ENCODE measurements around the gene NTM.

The NTM gene

DNA sequence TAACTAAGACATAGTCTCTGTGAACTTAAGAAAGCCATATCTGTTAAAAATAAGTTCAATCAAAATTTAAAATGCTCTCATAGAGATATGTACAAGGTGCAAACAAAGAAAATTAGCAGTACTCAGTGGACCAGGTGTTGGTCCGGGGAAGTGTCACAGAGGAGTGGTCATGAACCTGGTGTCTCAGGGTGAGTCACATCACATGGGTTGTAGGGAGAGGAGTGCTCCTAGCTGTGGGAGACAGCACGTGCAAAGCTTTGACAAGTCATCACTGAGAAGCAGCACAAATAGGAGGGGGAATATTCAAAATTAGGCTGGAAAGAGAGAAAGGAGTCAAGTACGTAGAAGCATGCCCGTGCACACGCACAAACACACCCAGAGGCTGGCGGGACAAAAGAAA, 438.1 kb downstream of the NTM start:
- DNase-seq: no peak

- DNase-seq: no peak
Measured at GRCh38 chr11:131809203-131809918, 438.9 kb downstream of the NTM start.

DNA sequence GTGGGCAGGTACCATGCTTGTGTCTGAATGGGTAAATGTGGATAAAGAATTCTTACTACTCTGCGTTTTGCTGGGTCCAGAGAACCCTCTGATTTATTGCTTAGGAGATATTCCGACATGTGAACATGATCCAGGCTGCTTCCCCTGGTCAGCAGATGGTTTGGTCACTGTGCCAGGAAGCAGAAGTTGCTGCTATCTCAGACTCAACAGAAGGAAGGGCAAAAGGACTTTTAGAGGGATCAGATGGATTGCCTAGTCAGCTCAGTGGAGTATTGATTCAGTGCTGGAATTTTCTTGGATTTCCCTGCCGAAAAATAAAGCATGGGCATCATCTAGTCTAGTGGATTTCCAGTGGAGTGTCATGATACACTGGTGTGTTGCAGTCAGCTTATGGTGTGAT, 440.1 kb downstream of the NTM start:
- no peak for DNase-seq

DNA sequence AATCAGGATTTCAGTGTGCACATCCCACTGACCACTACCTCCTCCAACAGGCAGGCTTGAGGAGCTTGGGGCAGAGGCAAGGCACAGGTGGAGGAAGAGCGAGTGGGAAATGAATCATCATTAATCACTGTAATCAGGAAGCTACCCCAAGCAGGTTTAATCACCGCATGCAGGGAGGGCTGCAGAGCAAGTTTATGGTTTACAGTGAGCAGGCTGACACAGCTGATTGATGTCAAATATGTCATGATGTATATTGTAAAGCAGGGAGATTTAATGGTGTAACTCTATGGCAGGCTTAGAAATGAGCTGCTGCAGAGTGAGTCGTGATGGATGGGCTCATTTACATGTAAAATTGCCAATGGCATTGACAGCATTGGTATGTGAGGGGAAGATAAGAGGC, 441.0 kb downstream of the NTM start:
- DNase-seq: no peak

DNA sequence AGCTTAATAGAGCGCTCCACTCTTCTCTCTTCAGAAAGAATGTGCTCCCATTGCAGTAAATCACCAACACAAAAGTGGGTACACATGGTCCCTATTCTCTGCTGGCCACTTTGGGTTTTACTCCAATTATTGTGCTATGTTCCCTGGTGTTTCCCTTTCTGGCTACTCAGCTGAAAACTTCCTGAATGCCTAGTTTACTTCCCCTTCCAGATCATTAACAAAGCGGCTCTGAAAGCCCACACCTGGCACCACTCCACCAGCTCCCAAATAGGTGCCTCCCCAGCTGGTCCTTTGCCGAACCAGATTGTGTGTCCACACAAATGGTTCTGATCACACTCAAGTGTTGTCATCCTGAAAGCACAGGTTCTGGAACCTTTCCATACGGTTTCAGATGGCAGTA, 443.7 kb downstream of the NTM start:
- DNase-seq: no peak

GRCh38 chr11:131815590-131815989, 445.2 kb downstream of the NTM start:
- no peak for DNase-seq

GRCh38 chr11:131816051-131816450, 445.6 kb downstream of the NTM start:
- no peak for DNase-seq

GRCh38 chr11:131817687-131818188, 447.3 kb downstream of the NTM start:
- no peak for DNase-seq

DNA sequence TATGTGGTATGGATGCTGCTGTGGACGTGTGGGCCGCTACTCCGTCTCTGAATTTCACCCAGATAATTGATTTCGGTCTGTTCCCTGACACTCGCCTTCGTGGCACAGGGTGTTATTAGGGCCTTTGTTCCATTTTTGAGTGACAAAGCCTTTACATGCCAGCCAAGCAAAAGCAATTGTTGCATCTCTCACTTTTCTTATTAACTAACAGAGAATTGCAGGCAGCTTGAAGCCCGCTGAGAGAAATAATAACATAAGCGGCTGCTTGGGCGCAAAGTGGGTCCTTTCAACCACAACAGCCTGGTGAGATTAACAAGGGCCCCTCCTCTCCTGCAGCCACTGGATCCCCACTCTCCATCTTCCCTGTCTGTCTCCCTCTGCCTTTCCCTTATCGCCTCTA, 449.4 kb downstream of the NTM start:
- no peak for DNase-seq

- DNase-seq: no peak
Measured at GRCh38 chr11:131822506-131822905, 452.1 kb downstream of the NTM start.

- no peak for DNase-seq
Measured at GRCh38 chr11:131823772-131824171, 453.4 kb downstream of the NTM start.

DNA sequence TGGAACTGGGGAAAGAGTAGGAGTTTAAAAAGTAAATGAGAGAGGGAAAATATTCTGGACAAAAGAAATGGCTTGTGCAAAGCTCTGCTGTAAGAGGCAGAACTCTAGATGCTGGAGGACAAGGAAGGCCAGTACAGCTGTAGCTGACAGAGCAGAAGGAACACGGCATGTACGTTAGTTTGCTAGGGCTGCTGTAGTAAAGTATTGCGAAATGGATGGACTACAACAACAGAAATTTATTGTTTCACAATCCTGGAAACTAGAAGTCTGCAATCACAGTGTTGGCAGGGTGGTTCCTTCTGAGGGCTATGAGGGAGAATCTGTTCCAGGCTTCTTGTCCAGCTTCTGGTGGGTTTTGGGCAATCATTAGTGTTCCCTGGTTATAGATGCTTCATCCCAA, 454.4 kb downstream of the NTM start:
- DNase-seq: no peak

DNA sequence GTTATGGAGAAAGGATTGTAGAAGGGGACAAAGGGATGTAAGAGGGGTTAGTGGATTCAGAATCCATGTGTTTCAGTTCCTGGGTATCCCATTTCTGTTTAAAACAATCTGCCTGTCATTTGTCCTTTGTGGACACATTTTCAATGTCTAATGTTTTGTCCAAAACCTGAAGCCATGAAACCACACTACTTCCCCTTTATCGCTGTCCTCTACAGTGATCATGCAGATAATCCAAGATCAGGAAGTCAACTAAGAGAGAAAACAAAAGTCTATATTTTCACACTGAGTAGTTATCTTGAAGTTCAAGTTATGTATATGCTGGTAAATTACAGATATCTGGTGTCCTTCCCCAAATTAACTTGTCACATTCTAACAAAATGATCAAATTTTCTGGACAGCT, 457.0 kb downstream of the NTM start:
- DNase-seq: no peak

DNA sequence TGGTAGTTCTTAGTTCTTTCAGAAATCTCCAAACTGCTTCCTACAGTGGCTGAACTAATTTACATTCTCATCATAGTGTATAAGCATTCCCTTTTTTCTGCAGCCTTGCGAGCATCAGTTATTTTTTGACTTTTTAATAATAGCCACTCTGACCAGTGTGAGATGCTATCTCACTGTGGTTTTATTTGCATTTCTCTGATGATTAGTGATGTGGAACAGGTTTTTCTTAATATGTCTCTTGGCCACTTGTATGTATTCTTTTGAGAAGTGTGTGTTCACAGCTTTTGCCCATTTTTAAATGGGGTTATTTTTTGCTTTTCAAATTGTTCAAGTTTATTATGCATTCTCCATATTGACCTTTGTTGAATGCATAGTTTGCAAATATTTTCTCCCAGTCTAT, 459.3 kb downstream of the NTM start:
- DNase-seq: no peak

DNA sequence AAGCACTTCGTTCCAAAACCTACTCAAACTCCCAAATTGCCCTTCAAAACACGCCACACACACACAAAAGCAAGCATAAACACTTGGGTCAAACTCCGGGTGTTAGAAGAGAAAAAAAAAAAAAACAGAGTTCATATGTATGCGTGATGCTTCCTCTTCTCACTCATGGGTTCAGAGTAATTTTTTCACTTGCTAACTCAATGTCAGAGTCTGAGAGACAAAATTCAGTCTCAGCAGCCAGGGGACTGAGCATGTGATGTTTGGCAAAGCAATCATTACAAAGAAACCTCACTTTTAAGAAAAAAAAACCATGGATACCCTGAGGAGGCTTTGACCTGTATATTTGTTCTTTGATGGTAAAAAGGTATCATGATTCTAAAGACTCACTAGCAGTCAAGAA, 461.7 kb downstream of the NTM start:
- DNase-seq: no peak

GRCh38 chr11:131833366-131833765, 463.0 kb downstream of the NTM start:
- DNase-seq: no peak

DNA sequence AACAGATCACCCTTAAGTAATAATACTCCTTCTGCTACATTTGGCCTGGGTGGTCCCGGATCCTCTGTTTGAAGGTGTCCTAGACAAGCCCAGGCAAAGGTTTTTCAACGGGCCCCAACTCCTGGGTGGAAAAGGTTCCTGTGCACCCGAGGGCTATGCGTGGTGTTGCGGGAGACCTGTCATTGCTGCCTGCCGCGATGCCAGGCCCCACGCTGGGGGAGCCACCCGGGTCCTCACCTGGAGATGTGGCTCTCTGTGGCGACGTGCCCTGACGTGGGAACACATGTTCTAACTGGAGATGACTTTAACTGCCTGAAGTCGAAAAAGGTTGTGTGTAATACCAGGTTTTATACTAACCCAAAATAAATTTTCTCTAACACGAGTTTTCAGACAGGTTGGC, 467.1 kb downstream of the NTM start:
- DNase-seq: no peak

DNA sequence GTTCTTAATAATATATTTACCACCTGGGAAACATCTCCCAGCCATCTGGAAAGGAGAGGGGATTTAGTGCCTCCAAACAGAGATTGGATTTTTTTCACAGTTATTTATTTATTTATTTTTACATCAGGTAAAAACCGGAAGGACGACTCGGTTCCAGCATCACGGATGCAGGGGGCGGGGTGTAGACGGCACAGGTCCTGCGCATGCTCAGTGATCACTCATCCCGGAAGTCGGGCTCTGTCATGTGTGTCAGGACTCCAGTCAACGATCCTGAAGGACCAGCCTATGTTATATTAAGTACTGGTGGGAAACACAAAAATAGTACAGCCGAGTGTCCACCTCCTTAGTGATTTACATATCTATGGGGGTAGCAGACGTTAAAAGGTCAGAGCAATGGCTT, 467.6 kb downstream of the NTM start:
- no peak for DNase-seq

DNA sequence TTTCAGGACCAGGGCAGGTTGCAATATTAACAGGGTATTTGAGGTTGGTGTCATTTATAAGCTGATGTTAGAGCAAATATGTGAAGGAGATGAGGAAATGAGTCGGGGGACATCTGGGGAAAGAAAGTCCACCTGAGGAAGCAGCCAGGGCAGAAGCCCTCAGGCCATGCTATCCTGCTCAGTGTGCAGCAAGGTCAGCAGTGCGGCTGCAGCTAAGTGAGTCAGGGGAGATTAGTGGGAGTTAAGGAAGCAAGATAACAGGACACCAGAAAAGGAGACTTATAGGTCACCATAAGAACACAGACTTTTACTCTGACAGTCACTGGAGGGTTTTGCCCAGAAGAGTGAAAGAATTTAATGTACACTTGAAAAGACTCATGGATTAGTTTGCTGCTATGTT, 468.9 kb downstream of the NTM start:
- no peak for DNase-seq

- DNase-seq: no peak
Measured at GRCh38 chr11:131840545-131840944, 470.1 kb downstream of the NTM start.

- no peak for DNase-seq
Measured at GRCh38 chr11:131841028-131841427, 470.6 kb downstream of the NTM start.

DNA sequence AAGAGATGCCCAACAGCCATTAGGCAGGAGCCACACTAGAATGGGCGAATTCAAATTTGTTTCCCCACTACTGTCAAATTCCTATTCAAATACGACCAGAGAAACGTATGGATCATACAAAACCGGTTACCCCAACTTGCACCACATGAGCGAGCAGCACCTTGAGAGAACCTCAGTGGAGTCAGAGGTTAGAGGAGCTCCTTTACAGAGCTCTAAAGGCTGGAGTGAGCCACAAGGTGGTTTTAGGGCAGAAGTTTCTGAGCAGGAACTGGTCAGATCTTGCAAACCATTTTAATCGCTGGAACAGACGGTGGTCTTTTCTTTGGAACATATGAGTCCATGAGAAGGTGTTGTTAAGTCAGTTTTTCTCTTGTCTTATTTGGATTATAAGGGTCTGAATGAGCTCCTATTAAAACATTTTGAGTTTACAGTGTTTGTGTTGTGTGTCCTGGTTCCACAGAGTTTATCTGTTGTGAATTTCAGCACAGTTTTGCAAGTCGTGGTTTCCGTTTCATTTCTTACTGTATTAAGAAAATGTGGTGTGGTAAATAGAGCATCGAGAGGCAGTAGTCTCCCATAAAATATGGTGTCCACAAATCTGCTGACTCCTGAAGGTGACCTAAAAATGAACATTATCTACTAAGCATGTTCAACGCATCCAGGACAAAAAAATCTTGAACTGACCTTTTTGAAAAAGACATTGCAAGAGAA, 471.7 kb downstream of the NTM start:
- DNase-seq: no peak

DNA sequence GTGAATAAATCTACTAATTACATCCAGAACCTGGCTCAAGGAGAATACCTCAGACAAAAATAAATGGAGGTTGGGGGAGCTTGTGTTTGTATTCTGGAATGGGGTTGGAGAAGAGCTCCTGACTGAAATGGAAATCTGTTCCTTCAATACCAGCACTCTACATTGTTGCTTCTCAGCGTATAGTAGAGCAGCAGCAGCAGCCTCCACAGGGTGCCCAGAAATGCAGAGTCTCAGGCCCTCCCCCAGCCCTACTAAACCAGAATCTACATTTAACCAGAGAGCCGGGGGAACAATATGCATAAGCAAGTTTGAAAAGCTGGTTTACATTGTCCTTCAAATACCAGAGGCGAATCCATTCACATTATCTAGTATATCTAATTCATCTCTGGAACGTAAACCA, 474.8 kb downstream of the NTM start:
- DNase-seq: no peak

DNA sequence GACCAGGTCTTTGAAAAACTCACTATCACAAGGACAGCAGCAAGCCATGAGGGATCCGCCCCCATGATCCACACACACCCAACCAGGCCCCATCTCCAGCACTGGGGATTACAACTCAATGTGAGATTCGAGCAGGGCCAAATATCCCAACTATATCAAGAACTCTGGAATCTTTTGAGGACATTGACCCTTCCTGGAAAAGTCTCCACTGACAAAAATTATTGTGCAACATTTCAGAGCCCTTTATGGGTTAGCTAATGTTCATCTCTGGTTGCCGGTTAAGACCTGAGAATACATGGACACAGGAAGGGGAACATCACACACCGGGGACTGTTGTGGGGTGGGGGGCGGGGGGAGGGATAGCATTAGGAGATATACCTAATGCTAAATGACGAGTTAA, 479.1 kb downstream of the NTM start:
- no peak for DNase-seq

DNA sequence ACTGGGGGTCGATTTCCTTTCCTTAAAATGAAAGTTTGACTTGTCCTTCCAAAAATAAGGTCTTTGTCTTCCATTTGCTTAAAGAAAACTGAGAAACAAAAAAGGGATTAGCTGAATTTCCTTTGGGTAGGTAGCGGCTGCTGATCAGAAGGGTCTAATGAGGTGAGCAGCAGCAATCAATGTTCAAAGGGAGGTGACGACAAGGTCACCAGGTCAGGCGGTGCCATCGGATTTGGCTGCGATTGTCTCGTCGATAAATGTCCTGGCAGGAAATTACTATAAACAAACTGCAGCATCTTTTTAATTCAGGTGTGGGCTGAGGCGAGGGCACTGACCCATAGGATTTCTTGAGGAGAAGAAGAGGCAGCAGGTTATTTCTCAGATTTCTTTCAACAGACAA, 480.1 kb downstream of the NTM start:
- no peak for DNase-seq
